T1000 (cell line): ENCODE data around the gene BCL2.
"Not testable (repeated sequence)": the region's sequence is repeated elsewhere in the genome, so short reads cannot be mapped to it uniquely, and the experiment has no call there.

Experiments used
- DNase-seq: peaks from one replicate; lab custom pipeline; 2025; ENCODE audit warnings: mixed read lengths; lab: John Stamatoyannopoulos, UW

Gene BCL2

DNA sequence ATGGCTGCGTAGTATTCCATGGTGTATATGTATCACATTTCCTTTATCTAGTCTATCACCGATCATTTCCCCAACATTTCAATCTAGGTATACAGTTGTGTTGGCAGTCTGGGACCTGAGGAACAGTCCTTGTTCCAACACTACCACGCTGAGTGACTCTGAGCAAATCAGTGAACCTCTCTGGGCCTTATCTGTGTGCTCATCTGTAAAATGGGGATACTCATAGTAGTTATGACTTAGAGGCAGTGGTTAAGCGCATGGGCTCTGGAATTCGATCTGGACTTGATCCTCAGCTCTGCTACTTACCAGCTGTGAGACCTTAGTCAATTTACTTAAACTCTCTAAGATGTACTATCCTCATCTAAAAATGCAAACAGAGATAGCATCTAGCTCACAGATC lies 85.1 kb downstream of the BCL2 start:
- DNase-seq = no peak

DNA sequence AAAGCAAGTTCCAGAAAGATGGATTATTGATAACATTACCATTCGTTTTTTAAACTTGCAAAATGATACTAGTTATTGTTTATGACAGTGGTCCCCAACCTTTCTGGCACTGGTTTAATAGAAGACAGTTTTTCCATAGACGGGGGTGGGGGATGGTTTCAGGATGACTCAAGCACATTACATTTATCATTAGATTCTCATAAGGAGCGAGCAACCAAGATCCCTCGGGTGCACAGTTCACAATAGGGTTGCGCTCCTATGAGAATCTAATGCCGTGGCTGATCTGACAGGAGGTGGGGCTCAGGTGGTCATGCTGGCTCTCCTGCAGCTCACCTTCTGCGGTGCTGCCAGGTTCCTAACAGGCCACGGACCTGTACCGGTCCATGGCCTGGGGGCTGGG lies 86.2 kb downstream of the BCL2 start:
- no peak for DNase-seq

DNA sequence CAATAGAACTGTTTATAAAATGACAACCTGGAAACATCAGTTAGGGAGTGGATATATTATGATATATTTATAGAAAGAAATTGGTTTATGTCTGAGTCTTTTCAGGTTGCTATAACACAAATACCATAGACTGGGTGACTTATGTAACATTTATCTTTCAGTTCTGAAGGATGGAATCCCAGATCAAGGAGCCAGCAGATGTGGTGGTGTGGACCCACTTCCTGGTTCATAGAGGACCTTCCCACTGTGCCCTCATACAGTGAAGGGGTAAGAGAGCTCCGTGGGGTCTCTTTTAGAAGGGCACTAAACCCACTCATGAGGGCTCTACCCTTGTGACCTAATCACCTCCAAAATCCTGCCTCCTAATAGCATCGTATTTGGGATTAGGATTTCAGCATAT lies 86.7 kb downstream of the BCL2 start:
- DNase-seq = no peak

DNA sequence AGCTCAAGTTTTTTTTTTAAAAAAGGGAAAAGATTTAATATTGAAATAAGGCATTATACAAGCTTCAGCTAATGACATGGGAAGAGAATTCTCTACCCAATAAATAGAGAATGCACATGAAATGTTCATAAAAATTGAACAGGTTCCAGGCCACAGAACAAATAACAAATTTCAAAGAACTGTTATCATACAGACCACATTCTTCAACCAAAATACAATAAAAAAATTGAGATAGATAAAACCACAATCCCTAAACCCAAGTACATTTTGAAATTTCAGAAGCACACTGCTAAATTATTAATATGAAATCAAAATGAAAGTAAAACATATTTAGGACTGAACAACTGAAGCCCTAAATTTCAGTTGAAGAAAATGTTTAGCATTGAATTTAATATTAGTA lies 89.6 kb downstream of the BCL2 start:
- DNase-seq = no peak

DNA sequence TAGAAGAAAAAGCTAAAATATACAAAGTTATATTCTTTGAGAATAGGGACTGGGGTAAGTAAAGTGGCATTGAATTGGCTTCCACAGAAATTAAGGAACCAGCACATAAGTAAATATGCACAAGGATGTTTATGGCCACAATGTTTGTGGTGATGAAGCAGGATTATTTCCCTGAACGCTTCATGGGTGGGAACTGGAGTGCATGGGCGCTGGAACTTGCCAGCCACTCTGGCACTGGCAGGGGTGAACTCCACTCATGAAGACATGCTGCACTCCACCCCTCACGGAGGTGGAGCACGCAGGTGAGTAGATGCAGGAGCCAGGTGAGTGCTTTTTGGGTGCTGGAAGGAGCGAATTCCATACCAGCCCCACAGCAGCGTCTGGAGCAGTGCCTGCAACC lies 94.1 kb downstream of the BCL2 start:
- no peak for DNase-seq

DNA sequence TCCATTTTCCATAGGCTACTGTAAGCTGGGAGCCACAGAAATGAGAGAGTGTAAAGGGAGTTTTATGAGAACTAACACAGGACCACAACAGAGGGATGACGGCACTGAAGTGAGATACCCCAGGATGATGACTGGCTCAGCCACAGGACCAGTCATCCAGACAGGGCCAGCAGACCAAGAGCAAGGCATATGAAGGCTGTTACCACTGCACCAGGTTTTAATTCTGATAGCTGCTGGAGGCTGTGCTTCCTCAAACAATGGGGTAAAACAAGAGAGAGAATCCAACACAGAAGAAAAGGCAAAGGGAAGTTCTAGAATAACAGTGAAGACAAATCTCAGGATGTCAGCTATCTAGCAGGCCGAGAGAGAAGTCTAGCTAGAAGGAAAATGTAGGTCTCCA lies 94.9 kb downstream of the BCL2 start:
- DNase-seq = no peak

DNA sequence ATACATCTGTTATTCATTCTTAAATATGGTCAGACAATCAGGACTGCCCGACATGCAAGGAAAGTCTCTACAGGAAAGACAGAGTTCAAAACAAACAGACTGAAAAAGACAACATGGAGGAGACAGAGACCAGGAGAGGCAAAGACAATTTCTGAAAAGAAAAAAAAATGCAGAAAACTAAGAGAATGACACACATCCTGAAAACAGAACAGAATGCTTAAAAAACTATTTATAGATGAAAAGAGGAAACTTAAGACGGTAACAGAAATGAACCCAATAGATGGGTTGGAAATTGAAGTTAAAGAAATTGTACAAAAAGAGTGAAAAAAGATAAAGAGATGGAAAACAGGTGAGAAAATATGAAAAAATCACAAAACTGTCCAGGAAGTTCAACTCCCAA lies 95.7 kb downstream of the BCL2 start:
- no peak for DNase-seq

DNA sequence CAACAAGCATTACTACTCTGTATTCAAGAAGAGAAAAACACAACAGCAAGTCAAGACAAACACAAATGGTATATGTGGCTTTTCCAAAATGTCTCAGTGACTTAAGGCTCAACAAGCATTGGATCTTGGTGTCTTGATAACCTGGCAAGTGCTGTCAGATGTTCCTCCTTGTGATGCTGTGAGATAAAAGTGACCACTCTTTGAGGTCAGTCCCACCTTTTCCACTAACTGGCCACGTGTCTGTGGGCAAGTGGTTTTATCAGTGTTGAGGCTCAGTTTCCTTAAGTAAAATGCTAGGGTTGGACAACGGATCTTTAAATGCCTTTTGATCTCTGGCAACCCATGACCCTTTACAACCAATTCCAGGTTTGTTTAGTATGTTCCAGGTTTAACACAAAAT lies 98.7 kb downstream of the BCL2 start:
- DNase-seq = no peak

DNA sequence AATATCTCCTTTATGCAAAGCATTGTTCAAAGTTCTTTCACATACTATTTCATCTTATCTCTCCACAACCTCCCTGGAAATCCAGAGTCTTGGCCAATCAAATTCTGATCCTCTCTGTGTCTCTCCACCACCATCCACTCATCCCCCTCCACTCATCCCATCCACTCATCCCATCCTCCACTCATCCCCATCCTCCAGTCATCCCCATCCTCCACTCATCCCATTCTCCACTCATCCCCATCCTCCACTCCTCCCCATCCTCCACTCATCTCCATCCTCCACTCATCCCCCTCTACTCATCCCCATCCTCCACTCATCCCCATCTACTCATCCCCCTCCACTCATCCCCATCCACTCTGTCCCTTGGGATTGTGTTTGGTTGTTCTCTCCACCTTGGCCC lies 101.1 kb downstream of the BCL2 start:
- DNase-seq = no peak

DNA sequence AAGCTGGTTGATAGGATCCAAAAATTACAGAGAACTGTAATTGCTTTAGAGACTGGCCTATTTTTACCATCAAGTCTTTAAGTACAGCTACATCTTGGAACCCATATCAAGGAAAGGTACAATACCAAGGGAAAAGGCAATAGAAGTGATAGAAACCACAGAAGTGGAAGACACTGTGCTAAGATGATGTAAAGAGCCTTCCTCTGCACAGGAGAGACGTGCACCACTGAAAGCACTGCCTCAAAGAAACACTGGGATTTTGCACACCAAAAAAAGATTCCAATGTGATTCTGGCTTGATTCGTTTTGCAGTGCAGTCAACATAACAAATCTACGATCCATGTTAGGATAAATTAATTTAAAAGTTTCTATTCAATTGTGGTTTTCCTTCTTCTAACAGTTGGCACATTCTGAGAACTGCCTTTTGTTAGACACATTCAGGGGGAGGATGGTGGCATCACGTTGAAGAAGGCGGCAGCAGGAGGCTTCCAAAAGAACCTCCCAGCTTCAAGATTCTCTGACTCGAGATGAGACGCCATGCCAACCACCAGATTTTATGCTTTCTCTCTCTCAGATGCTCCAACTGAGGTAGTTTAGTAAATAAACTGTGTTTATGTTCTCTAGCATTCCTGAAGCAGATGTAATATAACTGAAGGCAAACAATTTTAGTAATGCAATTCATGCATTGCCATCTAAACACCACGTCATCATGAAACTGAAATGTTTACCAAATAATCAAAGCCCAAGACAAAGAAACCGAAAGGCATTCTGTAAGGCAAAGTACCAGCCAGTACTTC lies 102.9 kb downstream of the BCL2 start:
- no peak for DNase-seq

DNA sequence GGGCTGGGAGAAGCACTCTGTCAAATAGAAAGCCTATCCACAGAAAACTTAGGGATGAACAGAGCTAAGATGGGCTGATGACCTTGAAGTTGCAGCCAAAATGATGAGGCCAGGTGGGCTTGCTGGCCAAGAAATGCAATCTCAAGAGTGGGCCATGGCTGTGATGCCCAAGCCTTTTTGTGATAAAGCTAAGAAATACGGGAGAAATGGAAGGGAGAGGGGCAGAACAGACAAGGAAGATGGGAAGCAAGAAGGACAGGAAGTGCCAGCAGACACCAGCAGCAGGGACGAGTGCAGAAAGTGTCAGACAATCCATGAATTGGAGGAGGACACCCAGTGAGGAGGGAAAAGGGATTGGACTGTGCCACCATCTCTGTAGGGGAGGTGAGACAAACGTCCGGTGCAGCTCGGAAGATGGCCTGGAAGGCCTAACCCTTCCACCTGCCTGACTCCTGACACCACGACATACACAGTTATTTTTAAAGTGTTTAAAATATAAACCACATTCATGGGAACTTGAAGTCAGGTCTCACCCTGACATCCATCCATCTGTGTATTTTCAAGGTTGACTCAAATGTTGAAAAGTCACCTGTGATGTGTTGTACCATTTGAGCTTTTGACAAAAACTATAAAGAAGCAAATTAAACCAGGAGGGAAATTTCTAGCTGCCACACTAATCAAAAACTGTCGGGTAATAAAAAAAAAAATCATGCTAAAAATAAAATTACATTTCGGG lies 105.5 kb downstream of the BCL2 start:
- DNase-seq = no peak

DNA sequence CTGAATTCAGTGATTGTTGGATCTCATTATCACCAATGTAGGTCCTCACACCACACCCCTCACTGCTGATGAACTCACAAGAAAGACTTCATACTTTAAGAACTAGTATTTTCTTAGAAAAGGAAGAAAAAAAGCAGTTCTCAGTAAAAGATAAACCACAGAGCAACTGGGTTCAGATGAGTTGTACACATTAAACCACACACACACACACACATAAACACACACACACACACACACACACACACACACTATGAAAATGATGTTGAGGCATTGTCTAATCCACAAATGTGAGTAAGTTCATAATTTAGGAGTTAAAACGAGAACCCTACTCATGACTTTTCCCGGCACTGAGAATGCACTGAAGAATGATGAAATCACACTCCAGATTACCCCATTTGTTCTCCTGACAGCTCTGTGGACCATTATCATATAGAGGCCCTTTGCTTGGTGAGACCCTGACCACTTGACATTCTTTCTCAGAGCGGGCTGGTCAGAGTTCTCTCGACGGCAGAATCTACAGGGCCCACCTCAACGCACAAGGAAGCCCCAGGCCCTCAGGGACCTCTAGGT lies 106.2 kb downstream of the BCL2 start:
- no peak for DNase-seq

DNA sequence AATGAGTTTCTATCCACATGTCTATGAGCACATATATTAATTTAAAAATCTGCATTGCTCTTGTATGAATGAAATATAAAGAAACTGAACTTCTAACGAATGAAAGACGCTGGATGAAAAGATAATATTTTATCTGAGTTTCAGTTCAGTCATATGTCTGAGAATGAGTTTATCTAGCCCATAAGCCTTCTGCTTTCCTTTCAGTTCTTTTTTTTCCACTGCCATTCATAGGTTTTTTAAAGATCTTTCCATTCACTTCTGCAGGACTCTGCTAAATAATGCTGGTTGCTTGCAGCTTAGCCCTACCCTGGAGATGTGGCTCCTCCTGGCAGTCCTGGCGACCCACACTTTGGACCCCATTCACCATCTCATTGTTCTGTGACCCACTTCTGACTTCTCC lies 109.0 kb downstream of the BCL2 start:
- DNase-seq = no peak

DNA sequence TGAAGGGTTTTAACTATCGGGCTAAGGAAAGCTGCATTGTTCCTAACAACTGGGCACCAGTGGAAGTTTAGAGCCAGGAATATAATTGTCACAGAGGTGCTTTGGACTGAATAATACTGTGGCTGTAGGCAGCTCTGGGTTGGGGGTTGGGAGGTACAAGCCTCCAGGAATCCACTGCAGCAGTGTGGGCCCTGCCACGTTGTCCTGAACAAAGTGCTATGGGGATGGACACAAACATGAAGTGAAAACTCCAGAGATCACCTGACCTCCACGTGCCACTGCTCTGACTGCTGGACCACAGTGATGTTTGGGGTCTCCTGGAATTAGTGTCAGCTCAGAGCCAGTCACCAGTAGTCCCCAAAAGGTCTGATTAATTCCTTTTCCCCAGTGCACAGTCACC lies 110.9 kb downstream of the BCL2 start:
- DNase-seq = no peak

DNA sequence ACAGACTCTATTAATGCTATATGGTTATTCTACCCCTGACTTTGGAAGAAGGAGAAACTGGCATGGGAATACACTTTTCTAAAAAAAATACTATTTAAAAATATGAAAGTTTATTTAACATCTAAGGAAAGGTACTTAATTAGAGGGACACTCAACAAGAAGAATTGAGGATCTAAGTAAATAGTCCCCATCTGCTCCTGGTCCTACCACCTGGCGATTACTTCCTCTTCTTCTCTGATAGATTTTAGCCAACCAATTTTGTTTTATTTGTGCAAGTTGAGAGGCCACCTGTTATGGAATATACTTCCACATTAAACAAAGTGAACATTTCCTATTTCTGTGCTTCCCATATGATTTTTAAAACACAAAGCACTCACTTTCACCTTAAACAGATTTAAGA lies 111.7 kb downstream of the BCL2 start:
- no peak for DNase-seq

DNA sequence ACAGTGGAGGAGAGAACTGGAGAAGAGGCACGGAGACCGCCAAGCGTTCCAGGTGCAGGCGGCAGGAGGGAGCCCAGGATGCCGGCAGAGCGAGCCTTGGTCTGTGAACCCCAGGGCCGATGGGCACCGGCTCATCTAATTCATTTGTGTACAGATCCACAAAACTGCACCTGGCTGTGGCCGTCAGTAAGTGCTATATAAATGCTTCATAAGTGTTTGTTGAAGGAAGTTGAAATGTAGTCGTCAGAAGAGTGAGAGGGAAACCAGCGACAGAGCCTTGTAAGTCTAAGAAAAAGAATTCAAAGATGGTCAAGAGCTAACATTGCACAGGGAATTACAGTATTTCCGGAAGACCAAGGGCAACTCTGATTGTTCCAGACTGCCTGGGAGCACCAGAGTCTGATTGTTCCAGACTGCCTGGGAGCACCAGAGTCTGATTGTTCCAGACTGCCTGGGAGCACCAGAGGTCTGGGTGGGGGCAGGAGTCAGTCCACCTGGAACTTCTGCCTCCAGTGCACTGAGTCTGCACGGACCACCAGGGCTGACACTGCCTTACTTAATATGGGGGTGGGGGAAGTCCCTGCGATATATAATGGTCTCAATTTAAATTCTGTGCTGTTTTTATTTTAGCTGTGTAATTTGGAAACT lies 112.3 kb downstream of the BCL2 start:
- DNase-seq = no peak

DNA sequence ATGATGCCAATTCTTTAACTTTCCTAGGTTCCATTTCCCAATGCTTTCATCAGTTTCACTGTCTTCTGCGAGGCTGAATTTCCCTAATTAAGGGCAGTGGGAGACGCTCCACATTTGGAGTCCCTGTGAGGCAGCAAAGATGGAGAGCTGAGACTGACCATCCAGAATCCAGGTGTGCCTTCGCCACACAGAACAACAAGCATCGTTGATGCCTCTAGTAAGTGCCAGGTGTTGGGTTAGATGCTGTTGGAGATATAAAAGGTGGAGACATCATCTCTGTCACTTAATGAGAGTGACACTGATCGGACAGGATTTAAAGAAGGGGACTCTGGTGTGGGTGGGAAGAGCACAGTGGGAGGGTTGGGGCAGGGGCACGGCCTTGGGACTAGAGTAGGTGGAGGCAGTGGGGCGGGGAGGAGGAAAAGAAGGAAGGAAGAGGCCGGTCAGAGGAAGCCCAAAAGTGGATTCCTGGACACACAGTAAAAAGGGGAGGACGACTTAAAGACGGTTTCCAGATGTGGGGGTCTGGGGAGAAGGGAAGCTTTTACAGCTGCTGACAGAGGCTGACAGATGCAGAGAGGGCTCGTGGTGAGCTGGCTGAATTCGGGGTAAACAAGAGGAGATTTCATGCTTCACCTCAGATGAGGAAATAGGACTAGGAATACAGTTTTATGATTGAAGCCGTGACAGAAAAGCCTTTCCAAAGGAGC lies 113.0 kb downstream of the BCL2 start:
- DNase-seq = no peak

DNA sequence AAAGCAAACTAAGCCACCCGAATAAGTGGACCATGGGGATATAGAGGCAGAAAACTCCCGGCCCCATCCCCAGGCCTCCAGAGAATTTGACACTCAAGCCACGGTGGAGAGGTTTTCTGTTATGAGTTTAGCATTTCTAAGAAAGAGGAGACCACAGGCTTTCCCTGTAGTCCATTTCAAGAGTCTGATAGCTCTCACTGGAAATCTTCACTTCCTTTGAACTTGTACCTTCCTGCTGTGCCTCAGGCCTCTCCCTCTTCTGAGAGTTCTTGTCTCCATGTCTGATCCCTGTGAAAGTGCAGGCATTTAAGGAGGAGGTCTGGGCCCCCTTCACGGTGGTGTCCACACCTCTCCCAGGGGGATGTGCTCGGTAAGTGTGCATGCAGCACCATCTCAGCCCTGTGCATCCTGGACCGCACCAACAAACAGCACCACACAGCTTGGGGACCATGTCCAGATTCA lies 113.7 kb downstream of the BCL2 start:
- DNase-seq = no peak

DNA sequence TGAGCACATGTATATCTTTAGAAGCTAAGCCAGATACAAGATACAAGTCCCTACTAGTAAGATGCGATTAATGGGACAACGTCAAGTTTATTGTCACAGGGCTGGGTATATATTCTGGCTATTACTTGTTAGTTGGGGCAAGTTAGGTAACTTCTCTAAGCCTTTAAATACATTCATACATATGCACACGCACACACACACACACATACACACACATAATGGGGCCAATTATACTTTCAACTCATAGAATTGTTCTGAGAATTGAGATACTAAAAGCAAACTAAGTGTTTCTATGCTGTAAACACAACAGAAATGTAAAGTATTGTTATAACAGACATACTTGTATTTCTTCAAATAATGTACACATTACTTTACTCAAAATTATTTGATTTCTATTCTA lies 116.1 kb downstream of the BCL2 start:
- DNase-seq = no peak

DNA sequence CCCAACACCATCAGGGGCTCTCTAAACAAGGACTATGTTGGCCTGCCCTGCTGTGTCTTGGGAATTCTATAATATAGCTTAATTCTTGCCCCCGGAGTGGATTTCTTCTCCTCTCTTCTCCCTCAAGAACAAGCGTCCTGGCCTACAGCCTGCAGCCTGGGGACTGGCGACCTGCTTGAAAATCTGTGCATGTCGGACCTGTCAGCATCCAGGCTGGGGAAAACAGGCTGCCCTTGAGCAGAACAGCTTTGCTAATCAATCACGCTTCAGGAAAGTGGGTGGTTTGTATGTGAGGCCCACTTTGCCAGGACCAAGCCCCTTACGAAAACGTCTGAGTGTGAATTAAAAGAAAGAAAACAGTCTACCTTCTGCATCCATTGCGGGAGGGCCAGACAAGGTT lies 116.7 kb downstream of the BCL2 start:
- no peak for DNase-seq

DNA sequence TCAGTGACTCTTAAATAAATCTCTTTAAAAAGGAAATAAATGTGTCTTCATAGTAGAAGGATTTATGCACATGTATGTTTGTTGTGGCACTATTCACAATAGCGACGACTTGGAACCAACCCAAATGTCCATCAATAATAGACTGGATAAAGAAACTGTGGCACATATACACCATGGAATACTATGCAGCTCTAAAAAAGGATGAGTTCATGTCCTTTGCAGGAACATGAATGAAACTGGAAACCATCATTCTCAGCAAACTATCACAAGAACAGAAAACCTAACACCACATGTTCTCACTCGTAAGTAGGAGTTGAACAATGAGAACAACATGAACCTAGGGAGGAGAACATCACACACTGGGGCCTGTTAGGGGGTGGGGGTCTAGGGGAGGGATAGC lies 118.1 kb downstream of the BCL2 start:
- DNase-seq = not testable (repeated sequence)

DNA sequence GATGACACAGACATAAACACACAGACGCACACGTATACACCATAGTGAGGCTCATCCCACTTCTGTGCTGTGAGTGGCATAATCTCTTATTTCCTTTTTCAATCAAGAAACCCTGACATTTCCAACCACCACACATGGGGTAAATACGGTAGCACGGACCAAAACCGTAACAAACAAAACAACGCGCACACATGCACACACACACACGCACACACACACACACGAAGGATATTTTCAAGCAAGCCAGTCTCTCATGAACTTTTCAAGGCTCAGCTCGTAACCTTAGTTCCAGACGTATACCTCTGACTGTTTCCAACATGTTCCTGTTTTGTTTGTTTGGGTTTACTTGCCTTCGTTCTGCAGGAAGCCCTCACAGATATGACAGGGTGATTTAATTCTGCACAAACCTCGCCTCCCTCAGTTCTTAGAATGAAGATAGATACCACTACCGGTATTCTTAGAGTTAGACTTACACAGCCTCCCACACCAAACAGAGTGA lies 119.8 kb downstream of the BCL2 start:
- DNase-seq = no peak
